Measurements from ENCODE around the gene ATP1A4. TPM values are rescaled to one million over a fixed set of nuclear protein-coding genes. Genes with fewer than 3 reads are reported as not detected.

Gene ATP1A4
- total RNA-seq, 1 experiment from 2014 or later, result not detected

DNA sequence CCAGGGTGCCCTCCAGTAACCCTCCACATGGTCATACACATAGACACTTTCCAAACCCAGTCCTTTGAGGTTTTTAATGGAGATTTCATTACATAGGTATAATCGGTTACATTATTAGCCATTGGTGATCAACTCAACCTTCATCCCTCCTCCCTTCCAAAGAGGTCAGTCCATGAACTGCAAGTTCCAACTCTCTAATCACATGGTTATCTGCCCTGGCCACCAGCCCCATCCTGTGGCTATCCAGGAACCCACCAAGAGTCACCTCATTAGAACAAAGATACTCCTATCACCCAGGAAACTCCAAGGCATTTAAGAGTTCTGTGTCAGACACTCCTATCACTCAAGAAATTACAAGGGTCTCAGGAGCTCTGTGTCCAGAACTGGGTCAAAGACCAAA is 12.2 kb downstream of the ATP1A4 start:
- ATAC-seq, result no peak

DNA sequence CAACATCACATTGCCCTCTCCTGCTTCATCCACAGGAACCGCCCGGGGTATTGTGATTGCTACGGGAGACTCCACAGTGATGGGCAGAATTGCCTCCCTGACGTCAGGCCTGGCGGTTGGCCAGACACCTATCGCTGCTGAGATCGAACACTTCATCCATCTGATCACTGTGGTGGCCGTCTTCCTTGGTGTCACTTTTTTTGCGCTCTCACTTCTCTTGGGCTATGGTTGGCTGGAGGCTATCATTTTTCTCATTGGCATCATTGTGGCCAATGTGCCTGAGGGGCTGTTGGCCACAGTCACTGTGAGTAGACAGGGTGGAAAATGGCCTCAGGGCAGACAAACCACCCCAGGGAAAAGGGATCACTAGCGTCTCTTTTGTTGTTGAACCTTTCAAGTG is 12.7 kb downstream of the ATP1A4 start:
- CTCF ChIA-PET, result no interaction called here
- BruUV-seq (replicated peaks), result no TSS peak
- no peak for DNase-seq (ENCODE audit: low read depth, low spot score)
- no peaks in the 10 kb centered on the region for H3K9me3 ChIP-seq (ENCODE audit: control insufficient read depth, insufficient read depth, low read depth, low read length)
- TF ChIP-seq, protein P1, sequence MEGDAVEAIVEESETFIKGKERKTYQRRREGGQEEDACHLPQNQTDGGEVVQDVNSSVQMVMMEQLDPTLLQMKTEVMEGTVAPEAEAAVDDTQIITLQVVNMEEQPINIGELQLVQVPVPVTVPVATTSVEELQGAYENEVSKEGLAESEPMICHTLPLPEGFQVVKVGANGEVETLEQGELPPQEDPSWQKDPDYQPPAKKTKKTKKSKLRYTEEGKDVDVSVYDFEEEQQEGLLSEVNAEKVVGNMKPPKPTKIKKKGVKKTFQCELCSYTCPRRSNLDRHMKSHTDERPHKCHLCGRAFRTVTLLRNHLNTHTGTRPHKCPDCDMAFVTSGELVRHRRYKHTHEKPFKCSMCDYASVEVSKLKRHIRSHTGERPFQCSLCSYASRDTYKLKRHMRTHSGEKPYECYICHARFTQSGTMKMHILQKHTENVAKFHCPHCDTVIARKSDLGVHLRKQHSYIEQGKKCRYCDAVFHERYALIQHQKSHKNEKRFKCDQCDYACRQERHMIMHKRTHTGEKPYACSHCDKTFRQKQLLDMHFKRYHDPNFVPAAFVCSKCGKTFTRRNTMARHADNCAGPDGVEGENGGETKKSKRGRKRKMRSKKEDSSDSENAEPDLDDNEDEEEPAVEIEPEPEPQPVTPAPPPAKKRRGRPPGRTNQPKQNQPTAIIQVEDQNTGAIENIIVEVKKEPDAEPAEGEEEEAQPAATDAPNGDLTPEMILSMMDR (IDR thresholded peaks at IDR 0.05), result no peak
- TF ChIP-seq TCF7L2 (IDR thresholded peaks at IDR 0.05; ENCODE audit: low read depth, low read length) (no peak), POLR2AphosphoS5 (IDR thresholded peaks at IDR 0.05; ENCODE audit: low read depth, low read length) (no peak), SIN3A (IDR thresholded peaks at IDR 0.05; ENCODE audit: borderline replicate concordance, insufficient read depth, low read depth, low read length) (no peak)
- TF ChIP-seq, protein P2, sequence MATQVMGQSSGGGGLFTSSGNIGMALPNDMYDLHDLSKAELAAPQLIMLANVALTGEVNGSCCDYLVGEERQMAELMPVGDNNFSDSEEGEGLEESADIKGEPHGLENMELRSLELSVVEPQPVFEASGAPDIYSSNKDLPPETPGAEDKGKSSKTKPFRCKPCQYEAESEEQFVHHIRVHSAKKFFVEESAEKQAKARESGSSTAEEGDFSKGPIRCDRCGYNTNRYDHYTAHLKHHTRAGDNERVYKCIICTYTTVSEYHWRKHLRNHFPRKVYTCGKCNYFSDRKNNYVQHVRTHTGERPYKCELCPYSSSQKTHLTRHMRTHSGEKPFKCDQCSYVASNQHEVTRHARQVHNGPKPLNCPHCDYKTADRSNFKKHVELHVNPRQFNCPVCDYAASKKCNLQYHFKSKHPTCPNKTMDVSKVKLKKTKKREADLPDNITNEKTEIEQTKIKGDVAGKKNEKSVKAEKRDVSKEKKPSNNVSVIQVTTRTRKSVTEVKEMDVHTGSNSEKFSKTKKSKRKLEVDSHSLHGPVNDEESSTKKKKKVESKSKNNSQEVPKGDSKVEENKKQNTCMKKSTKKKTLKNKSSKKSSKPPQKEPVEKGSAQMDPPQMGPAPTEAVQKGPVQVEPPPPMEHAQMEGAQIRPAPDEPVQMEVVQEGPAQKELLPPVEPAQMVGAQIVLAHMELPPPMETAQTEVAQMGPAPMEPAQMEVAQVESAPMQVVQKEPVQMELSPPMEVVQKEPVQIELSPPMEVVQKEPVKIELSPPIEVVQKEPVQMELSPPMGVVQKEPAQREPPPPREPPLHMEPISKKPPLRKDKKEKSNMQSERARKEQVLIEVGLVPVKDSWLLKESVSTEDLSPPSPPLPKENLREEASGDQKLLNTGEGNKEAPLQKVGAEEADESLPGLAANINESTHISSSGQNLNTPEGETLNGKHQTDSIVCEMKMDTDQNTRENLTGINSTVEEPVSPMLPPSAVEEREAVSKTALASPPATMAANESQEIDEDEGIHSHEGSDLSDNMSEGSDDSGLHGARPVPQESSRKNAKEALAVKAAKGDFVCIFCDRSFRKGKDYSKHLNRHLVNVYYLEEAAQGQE (IDR thresholded peaks at IDR 0.05; ENCODE audit: insufficient read depth in 1 of 2, low read depth in 2 of 2, low read length in 1 of 2), result no peak
- in situ Hi-C loops (cut with HindIII; ENCODE audit: low pct_unique_long_range_greater_than_20kb, low sequenced_read_pairs) (no loop called here), intact Hi-C loops (cut with micrococcal nuclease; ENCODE audit: unreplicated experiment) (no loop called here)
- H3K27ac ChIP-seq (ENCODE audit: low read length), result no peak overlapping the region
- no peak overlapping the region for H3K4me3 ChIP-seq (ENCODE audit: low read depth in 2 of 2, low read length in 2 of 2)
- ATAC-seq, result no peak
- no peaks in the 10 kb centered on the region for H3K36me3 ChIP-seq (ENCODE audit: control insufficient read depth, insufficient read depth, low read length)
- POLR2A ChIA-PET, result no interaction called here
- no peaks in the 10 kb centered on the region for H3K4me1 ChIP-seq (ENCODE audit: control insufficient read depth, insufficient read depth, low read length)
- peaks cover 15% of the 10 kb centered on the region for H3K27me3 ChIP-seq (ENCODE audit: control insufficient read depth, insufficient read depth, low read length)

More for the DNA sequence above, 12.2 kb downstream of the ATP1A4 start:
- Histone ChIP-seq H3K27me3 (ENCODE audit: control insufficient read depth, insufficient read depth, low read length) (peaks cover 15% of the 10 kb centered on the region), H3K9me3 (ENCODE audit: control insufficient read depth, insufficient read depth, low read depth, low read length) (no peaks in the 10 kb centered on the region), H3K4me3 (ENCODE audit: low read depth in 2 of 2, low read length in 2 of 2) (no peak overlapping the region), H3K4me1 (ENCODE audit: control insufficient read depth, insufficient read depth, low read length) (no peaks in the 10 kb centered on the region), H3K36me3 (ENCODE audit: control insufficient read depth, insufficient read depth, low read length) (no peaks in the 10 kb centered on the region), H3K27ac (ENCODE audit: low read length) (no peak overlapping the region)
- DNase-seq (ENCODE audit: low read depth, low spot score), result no peak
- CTCF ChIA-PET, result no interaction called here
- intact Hi-C loops (cut with micrococcal nuclease; ENCODE audit: unreplicated experiment) (no loop called here), in situ Hi-C loops (cut with HindIII; ENCODE audit: low pct_unique_long_range_greater_than_20kb, low sequenced_read_pairs) (no loop called here)
- TF ChIP-seq TCF7L2 (IDR thresholded peaks at IDR 0.05; ENCODE audit: low read depth, low read length) (no peak), POLR2AphosphoS5 (IDR thresholded peaks at IDR 0.05; ENCODE audit: low read depth, low read length) (no peak), SIN3A (IDR thresholded peaks at IDR 0.05; ENCODE audit: borderline replicate concordance, insufficient read depth, low read depth, low read length) (no peak)
- TF ChIP-seq, protein P2 (IDR thresholded peaks at IDR 0.05; ENCODE audit: insufficient read depth in 1 of 2, low read depth in 2 of 2, low read length in 1 of 2), result no peak
- TF ChIP-seq, protein P1 (IDR thresholded peaks at IDR 0.05), result no peak
- POLR2A ChIA-PET, result no interaction called here
- no TSS peak for BruUV-seq (replicated peaks)

Data from Panc1 (cell line).